SK-N-SH (cell line): ENCODE data around the gene TJP2. TPM values are rescaled to one million over a fixed set of nuclear protein-coding genes. Genes with fewer than 3 reads are reported as not detected.

Source experiments
- CTCF ChIA-PET: fragments of 300-600, 350-600 bp; formaldehyde crosslinking; extraction: SDS; loops from one replicate; lab custom pipeline; 2021; lab: Yijun Ruan, JAX
- POLR2A ChIA-PET: fragments of 350-600 bp; sonication (Branson Sonifier 250); formaldehyde crosslinking; extraction: SDS; loops from one replicate; lab custom pipeline; 2020; ENCODE audit warnings: antibody characterized with exemption, inconsistent platforms; lab: Yijun Ruan, JAX
- DNase-seq: peaks from one replicate; pipeline ENCODE4 v3.0.0; 2012
- H2AFZ ChIP-seq: fragments of 200-600 bp; sonication (generic); 2 replicates; pipeline ENCODE4 v1.8.1; 2016; ENCODE audit warnings: antibody characterized with exemption, mild to moderate bottlenecking, low read depth
- H3F3A ChIP-seq: fragments of 200-600 bp; sonication (generic); replicated peaks from 2 replicates; pipeline ENCODE3; 2016; ENCODE audit warnings: antibody characterized with exemption, mild to moderate bottlenecking; ENCODE audit not compliant: insufficient read depth
- H3K27ac ChIP-seq, 2 experiments: fragments of 200-500 bp in 1 of 2; fragments of 200-600 bp in 1 of 2; sonication (Bioruptor generic) in 1 of 2; sonication (generic), shearing (Covaris generic) in 1 of 2; 2 replicates each; pipeline versions ENCODE4 v1.5.1 to v1.6.1; 2014 to 2016; ENCODE audit warnings: low read depth in 2 of 2, inconsistent platforms in 1 of 2, low read length in 1 of 2, mild to moderate bottlenecking in 1 of 2, mixed read lengths in 1 of 2
- H3K27me3 ChIP-seq: fragments of 200-600 bp; sonication (generic), shearing (Covaris generic); 2 replicates; pipeline ENCODE4 v1.6.1; 2016; ENCODE audit warnings: mixed run types; ENCODE audit not compliant: insufficient read depth
- H3K36me3 ChIP-seq, 2 experiments: fragments of 200-500 bp in 1 of 2; fragments of 200-600 bp in 1 of 2; sonication (Bioruptor generic) in 1 of 2; sonication (generic) in 1 of 2; replicated peaks in 1 of 2; 2 replicates each; pipeline versions ENCODE3 to v1.5.1; 2014 to 2016; ENCODE audit warnings: low read length in 1 of 2, mild to moderate bottlenecking in 1 of 2; ENCODE audit not compliant: insufficient read depth in 2 of 2, control insufficient read depth in 1 of 2
- H3K4me1 ChIP-seq, 2 experiments: fragments of 200-500 bp in 1 of 2; fragments of 200-600 bp in 1 of 2; sonication (Bioruptor generic) in 1 of 2; sonication (generic), shearing (Covaris generic) in 1 of 2; 2 replicates each; pipeline versions ENCODE4 v1.5.1 to v1.6.1; 2014 to 2016; ENCODE audit warnings: low read depth in 1 of 2, low read length in 1 of 2, mixed run types in 1 of 2; ENCODE audit not compliant: insufficient read depth in 2 of 2, control insufficient read depth in 1 of 2
- H3K4me2 ChIP-seq: fragments of 200-600 bp; sonication (generic), shearing (Covaris generic); 2 replicates; pipeline ENCODE4 v1.6.1; 2017; ENCODE audit warnings: mixed run types
- H3K4me3 ChIP-seq, 2 experiments: fragments of 200-500 bp in 1 of 2; fragments of 200-600 bp in 1 of 2; sonication (Bioruptor generic) in 1 of 2; sonication (generic), shearing (Covaris generic) in 1 of 2; 2 replicates each; pipeline versions ENCODE4 v1.5.1 to v1.8.1; 2014 to 2016; ENCODE audit warnings: low read depth in 2 of 2, inconsistent platforms in 1 of 2, low read length in 1 of 2, mild to moderate bottlenecking in 1 of 2, mixed read lengths in 1 of 2, moderate library complexity in 1 of 2
- H3K79me2 ChIP-seq: fragments of 200-600 bp; sonication (generic); 2 replicates; pipeline ENCODE4 v1.8.1; 2017; ENCODE audit warnings: mild to moderate bottlenecking; ENCODE audit not compliant: insufficient read depth
- H3K9ac ChIP-seq: fragments of 200-600 bp; sonication (generic); 2 replicates; pipeline ENCODE4 v1.6.1; 2017; ENCODE audit warnings: mixed run types
- H3K9me2 ChIP-seq: fragments of 200-600 bp; sonication (generic); 2 replicates; pipeline ENCODE4 v1.6.1; 2017; ENCODE audit warnings: mixed run types
- H3K9me3 ChIP-seq: fragments of 200-600 bp; sonication (generic); 2 replicates; pipeline ENCODE4 v1.6.1; 2017; ENCODE audit warnings: mixed run types, mild to moderate bottlenecking, moderate library complexity
- H4K20me1 ChIP-seq: fragments of 200-600 bp; sonication (generic); 2 replicates; pipeline ENCODE4 v1.6.1; 2017; ENCODE audit warnings: mild to moderate bottlenecking, mixed run types; ENCODE audit not compliant: insufficient read depth
- CHD2 ChIP-seq: fragments of 150-350 bp; IDR thresholded peaks from 2 replicates; pipeline ENCODE4 v1.6.1; 2018; ENCODE audit warnings: low read length; ENCODE audit not compliant: partially characterized antibody
- ELF1 ChIP-seq: IDR thresholded peaks from 2 replicates; pipeline ENCODE4 v1.4.0; 2012
- FOSL2 ChIP-seq: IDR thresholded peaks from 2 replicates; pipeline ENCODE4 v1.4.0; 2012; ENCODE audit warnings: low read depth, mild to moderate bottlenecking, moderate library complexity, borderline replicate concordance
- FOXJ3 ChIP-seq: sonication (generic); formaldehyde crosslinking; IDR thresholded peaks from 2 replicates; pipeline ENCODE4 v1.5.1; 2020; ENCODE audit warnings: mild to moderate bottlenecking, missing genetic modification reagents
- FOXM1 ChIP-seq: IDR thresholded peaks from 2 replicates; pipeline ENCODE4 v1.4.0; 2012; ENCODE audit warnings: low read depth, mild to moderate bottlenecking
- GABPA ChIP-seq: IDR thresholded peaks from 2 replicates; pipeline ENCODE4 v1.4.0; 2012; ENCODE audit warnings: low read depth, mild to moderate bottlenecking
- MEF2A ChIP-seq: IDR thresholded peaks from 2 replicates; pipeline ENCODE4 v1.4.0; 2012; ENCODE audit warnings: low read depth, borderline replicate concordance
- MXI1 ChIP-seq: IDR thresholded peaks from 2 replicates; pipeline ENCODE4 v1.6.1; 2012; ENCODE audit warnings: mild to moderate bottlenecking, low read depth, low read length, improper control_type of control experiment
- NRF1 ChIP-seq: IDR thresholded peaks from 2 replicates; pipeline ENCODE4 v1.6.1; 2012; ENCODE audit warnings: low read depth, mild to moderate bottlenecking, low read length
- POLR2AphosphoS5 ChIP-seq: IDR thresholded peaks from 2 replicates; pipeline ENCODE4 v1.6.1; 2012; ENCODE audit warnings: low read depth, low read length
- RAD21 ChIP-seq: IDR thresholded peaks from 2 replicates; pipeline ENCODE4 v1.6.1; 2012; ENCODE audit warnings: mild to moderate bottlenecking, low read length
- RXRA ChIP-seq: IDR thresholded peaks from 2 replicates; pipeline ENCODE4 v1.4.0; 2012; ENCODE audit warnings: low read depth, mild to moderate bottlenecking, borderline replicate concordance
- SIN3A ChIP-seq: IDR thresholded peaks from 2 replicates; pipeline ENCODE4 v1.6.1; 2012; ENCODE audit warnings: low read depth, mild to moderate bottlenecking, low read length, moderate library complexity, borderline replicate concordance
- SMC3 ChIP-seq: IDR thresholded peaks from 2 replicates; pipeline ENCODE4 v1.6.1; 2012; ENCODE audit warnings: low read depth, low read length, improper control_type of control experiment
- TAF1 ChIP-seq: IDR thresholded peaks from 2 replicates; pipeline ENCODE4 v1.6.1; 2012; ENCODE audit warnings: low read depth, mild to moderate bottlenecking, low read length, moderate library complexity, borderline replicate concordance
- TCF12 ChIP-seq: IDR thresholded peaks from 2 replicates; pipeline ENCODE4 v1.4.0; 2012
- YY1 ChIP-seq: IDR thresholded peaks from 2 replicates; pipeline ENCODE4 v1.4.0; 2012; ENCODE audit warnings: low read depth, mild to moderate bottlenecking
- WGBS: methylation state at CpG from one replicate; pipeline ENCODE4 v1.1.6; 2017; ENCODE audit warnings: low lambda C conversion rate; 5-methylcytosine and 5-hydroxymethylcytosine counted together
- polyA plus RNA-seq, 3 experiments: library from polyadenylated mRNA; depleted of rRNA; stranded (reverse); fragments of >200 nt; gene quantifications; 2 replicates each; pipeline ENCODE4 v1.2.3, GENCODE V29; 2012
- TF ChIP-seq, protein P1 (sequence below): fragments of 150-350 bp; IDR thresholded peaks from 2 replicates; pipeline ENCODE4 v1.6.1; 2016; ENCODE audit warnings: mild to moderate bottlenecking, low read depth, low read length
- TF ChIP-seq, protein P2 (sequence below): IDR thresholded peaks from 2 replicates; pipeline ENCODE4; 2012
- TF ChIP-seq, protein P3 (sequence below): fragments of 200-600 bp; sonication (generic); IDR thresholded peaks from 2 replicates; pipeline ENCODE4 v1.6.1; 2017; ENCODE audit warnings: antibody characterized with exemption, mild to moderate bottlenecking, moderate library complexity
- TF ChIP-seq, protein P4 (sequence below): IDR thresholded peaks from 2 replicates; pipeline ENCODE4 v1.4.0; 2012; ENCODE audit warnings: low read depth

TJP2 gene
- polyA plus RNA-seq, 1 of the 3 experiments (the other 2 are of a cell fraction): 17.7 TPM

DNA sequence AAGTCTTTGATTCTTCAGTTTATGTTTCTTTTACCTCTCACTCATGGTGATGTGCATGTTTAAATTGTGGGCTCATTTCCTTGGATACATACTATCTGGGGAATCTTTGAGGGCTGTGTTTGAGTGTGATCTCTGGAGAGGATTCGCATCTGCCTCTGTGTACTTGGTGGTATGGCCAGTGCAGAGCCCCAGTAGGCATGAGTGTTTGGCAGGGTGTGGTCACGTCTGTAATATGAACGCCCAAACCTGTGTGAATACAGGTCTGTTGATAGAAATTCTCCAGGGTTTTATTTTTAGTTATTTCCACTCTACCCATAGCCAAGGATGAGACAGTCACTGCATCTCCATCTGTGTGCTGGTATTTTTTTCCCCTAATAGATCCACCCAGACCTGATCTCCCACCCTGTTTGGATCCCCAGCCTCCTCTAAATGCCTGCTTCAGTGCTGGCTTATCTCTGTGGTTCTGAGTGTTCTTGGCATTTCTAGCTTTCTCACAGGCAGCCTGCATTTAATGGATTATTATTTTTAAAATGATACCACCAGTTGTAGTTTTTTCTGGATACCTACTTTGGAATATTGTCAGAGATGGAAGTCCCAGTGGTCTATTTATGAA lies 37.5 kb downstream of the TJP2 start (continued):
- TF ChIP-seq RXRA (no peak), POLR2AphosphoS5 (no peak)
- TF ChIP-seq, protein P1, sequence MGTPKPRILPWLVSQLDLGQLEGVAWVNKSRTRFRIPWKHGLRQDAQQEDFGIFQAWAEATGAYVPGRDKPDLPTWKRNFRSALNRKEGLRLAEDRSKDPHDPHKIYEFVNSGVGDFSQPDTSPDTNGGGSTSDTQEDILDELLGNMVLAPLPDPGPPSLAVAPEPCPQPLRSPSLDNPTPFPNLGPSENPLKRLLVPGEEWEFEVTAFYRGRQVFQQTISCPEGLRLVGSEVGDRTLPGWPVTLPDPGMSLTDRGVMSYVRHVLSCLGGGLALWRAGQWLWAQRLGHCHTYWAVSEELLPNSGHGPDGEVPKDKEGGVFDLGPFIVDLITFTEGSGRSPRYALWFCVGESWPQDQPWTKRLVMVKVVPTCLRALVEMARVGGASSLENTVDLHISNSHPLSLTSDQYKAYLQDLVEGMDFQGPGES: no peak
- TF ChIP-seq, all 33 proteins: peak for 0

DNA sequence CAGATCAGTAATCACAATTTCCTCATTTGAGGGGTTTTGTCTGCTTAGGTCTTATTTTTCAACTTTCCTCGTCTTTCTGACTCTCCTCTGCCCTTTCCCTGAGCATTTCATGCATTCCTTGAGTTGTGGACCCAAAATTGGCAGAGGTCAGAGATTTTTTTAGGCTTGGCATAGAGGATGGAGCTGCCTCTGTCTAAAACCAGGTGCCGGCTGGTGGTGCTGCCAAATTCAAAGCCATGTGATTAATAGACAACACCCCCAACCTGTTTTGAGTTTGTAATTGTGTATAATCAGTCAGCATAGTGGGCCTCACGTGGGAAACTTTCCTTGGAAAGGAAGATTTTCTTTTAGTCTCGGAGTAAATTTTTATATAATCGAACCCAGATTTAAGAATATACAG lies 39.6 kb downstream of the TJP2 start:
- Histone ChIP-seq H3K27ac (no peak overlapping the region), H3K27me3 (no peaks in the 10 kb centered on the region), H3K9ac (no peak overlapping the region), H3K4me3 (no peak overlapping the region), H3K9me3 (no peaks in the 10 kb centered on the region), H3K4me1 (peaks cover 0 to 5% of the 10 kb centered on the region in 2 experiments; a peak in 1 of 4 replicates), H3K36me3 (no peaks in the 10 kb centered on the region), H3K9me2 (no peaks in the 10 kb centered on the region), H3K79me2 (peaks cover 21% of the 10 kb centered on the region), H3K4me2 (no peak overlapping the region), H3F3A (no peaks in the 10 kb centered on the region), H2AFZ (no peak overlapping the region), H4K20me1 (no peaks in the 10 kb centered on the region)
- no peak for DNase-seq
- WGBS: 91% methylated on average over 5 of the region's 5 CpGs
- TF ChIP-seq CHD2: no peak
- TF ChIP-seq, protein P2, sequence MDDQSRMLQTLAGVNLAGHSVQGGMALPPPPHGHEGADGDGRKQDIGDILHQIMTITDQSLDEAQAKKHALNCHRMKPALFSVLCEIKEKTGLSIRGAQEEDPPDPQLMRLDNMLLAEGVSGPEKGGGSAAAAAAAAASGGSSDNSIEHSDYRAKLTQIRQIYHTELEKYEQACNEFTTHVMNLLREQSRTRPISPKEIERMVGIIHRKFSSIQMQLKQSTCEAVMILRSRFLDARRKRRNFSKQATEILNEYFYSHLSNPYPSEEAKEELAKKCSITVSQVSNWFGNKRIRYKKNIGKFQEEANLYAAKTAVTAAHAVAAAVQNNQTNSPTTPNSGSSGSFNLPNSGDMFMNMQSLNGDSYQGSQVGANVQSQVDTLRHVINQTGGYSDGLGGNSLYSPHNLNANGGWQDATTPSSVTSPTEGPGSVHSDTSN: no peak
- TF ChIP-seq YY1: no peak
- no peak for TF ChIP-seq NRF1
- ChIA-PET POLR2A (no interaction called here), CTCF (interaction anchor here (0.9 to 3.5 kb wide), 2 partner anchors 10 to 214 kb away, joined by 5 to 17 read pairs; no protein-coding TSS in a partner anchor)

DNA sequence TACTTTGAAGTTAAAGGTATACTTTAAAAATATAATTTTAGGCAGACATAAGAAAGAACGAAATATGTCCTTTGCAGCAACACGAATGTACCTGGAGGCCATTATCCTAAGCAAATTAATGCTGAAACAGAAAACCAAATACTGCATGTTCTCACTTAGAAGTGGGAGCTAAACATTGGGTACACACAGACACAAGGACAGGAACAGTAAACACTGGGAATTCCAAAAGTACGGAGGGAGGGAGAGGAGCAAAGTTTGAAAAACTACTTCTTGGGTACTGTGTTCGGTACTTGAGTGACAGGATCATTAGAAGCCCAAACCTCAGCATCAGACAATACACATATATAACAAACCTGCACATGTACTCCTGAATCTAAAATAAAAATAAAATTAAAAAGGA lies 40.9 kb downstream of the TJP2 start:
- Histone ChIP-seq H3K4me1 (peaks cover 0 to 5% of the 10 kb centered on the region in 2 experiments; a peak in 1 of 4 replicates), H3K9me3 (no peaks in the 10 kb centered on the region), H3K36me3 (peaks cover 0 to 9% of the 10 kb centered on the region in 2 experiments), H3K27me3 (no peaks in the 10 kb centered on the region), H3F3A (no peaks in the 10 kb centered on the region), H3K4me2 (no peak overlapping the region), H3K4me3 (no peak overlapping the region), H3K9me2 (no peaks in the 10 kb centered on the region), H3K9ac (no peak overlapping the region), H2AFZ (no peak overlapping the region), H3K79me2 (peaks cover 18% of the 10 kb centered on the region), H4K20me1 (no peaks in the 10 kb centered on the region), H3K27ac (no peak overlapping the region)
- CTCF ChIA-PET: interaction anchor here (1.1 to 3.5 kb wide), 4 partner anchors 8 to 22 kb away, joined by 3 to 17 read pairs (median 6); no protein-coding TSS in a partner anchor
- POLR2A ChIA-PET: no interaction called here
- TF ChIP-seq POLR2AphosphoS5: no peak
- no peak for TF ChIP-seq FOSL2
- TF ChIP-seq, protein P2: no peak
- no peak for TF ChIP-seq MXI1
- TF ChIP-seq NRF1: no peak
- TF ChIP-seq SMC3: no peak
- no peak for TF ChIP-seq FOXM1
- TF ChIP-seq MEF2A: no peak
- TF ChIP-seq RXRA: no peak
- TF ChIP-seq, protein P3, sequence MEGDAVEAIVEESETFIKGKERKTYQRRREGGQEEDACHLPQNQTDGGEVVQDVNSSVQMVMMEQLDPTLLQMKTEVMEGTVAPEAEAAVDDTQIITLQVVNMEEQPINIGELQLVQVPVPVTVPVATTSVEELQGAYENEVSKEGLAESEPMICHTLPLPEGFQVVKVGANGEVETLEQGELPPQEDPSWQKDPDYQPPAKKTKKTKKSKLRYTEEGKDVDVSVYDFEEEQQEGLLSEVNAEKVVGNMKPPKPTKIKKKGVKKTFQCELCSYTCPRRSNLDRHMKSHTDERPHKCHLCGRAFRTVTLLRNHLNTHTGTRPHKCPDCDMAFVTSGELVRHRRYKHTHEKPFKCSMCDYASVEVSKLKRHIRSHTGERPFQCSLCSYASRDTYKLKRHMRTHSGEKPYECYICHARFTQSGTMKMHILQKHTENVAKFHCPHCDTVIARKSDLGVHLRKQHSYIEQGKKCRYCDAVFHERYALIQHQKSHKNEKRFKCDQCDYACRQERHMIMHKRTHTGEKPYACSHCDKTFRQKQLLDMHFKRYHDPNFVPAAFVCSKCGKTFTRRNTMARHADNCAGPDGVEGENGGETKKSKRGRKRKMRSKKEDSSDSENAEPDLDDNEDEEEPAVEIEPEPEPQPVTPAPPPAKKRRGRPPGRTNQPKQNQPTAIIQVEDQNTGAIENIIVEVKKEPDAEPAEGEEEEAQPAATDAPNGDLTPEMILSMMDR: no peak
- TF ChIP-seq RAD21: no peak
- TF ChIP-seq, protein P4, sequence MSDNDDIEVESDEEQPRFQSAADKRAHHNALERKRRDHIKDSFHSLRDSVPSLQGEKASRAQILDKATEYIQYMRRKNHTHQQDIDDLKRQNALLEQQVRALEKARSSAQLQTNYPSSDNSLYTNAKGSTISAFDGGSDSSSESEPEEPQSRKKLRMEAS: no peak
- TF ChIP-seq GABPA: no peak
- no peak for TF ChIP-seq FOXJ3 (CRISPR knock-in tag)
- no peak for TF ChIP-seq ELF1
- no peak for TF ChIP-seq SIN3A
- no peak for TF ChIP-seq TCF12
- TF ChIP-seq TAF1: no peak
- 94% methylated on average over 4 of the region's 4 CpGs for WGBS
- no peak for DNase-seq
